HG03565 (cell line): ENCODE data around the gene IFNA7.
A peak's percentile ranks its signal among the peaks of the same experiment; 100 is the strongest.
"Not testable (repeated sequence)": the region's sequence is repeated elsewhere in the genome, so short reads cannot be mapped to it uniquely, and the experiment has no call there.

ENCODE experiments used
- ATAC-seq: cut with Tn5 transposase; IDR thresholded peaks from one replicate; pipeline ENCODE4 v1.9.1; 2021; ENCODE audit warnings: mild to moderate bottlenecking, moderate library complexity; ENCODE audit not compliant: unreplicated experiment

Gene IFNA7

GRCh38 chr9:21202105-21202504 lies at the start of gene IFNA7:
TSS of gene IFNA7 (minus strand) at chr9:21202205. CDS start at chr9:21202165, 40 bp downstream.
- not testable (repeated sequence) for ATAC-seq

- no peak for ATAC-seq
Observed at GRCh38 chr9:21251638-21252037, 49.6 kb upstream of the IFNA7 start.

GRCh38 chr9:21251190-21251589 lies 49.2 kb upstream of the IFNA7 start:
- ATAC-seq = no peak

- no peak for ATAC-seq
Observed at GRCh38 chr9:21244836-21245235, 42.8 kb upstream of the IFNA7 start.

- no peak for ATAC-seq
Observed at GRCh38 chr9:21239911-21240310, 37.9 kb upstream of the IFNA7 start, which contains the start of gene IFNA14. TSS of gene IFNA14 (minus strand) at chr9:21240005. CDS start at chr9:21239935, 70 bp downstream.

- ATAC-seq = not testable (repeated sequence)
Observed at GRCh38 chr9:21236360-21236714, 34.3 kb upstream of the IFNA7 start.

GRCh38 chr9:21235468-21236359 lies 33.7 kb upstream of the IFNA7 start:
- ATAC-seq = peak; percentile 72

GRCh38 chr9:21234153-21234687 lies 32.2 kb upstream of the IFNA7 start:
- ATAC-seq = no peak

- ATAC-seq = no peak
Observed at GRCh38 chr9:21233258-21233657, 31.3 kb upstream of the IFNA7 start.

- ATAC-seq = no peak
Observed at GRCh38 chr9:21228122-21228521, 26.1 kb upstream of the IFNA7 start, which contains the start of gene IFNA17. TSS of gene IFNA17 (minus strand) at chr9:21228222. CDS start at chr9:21228173, 49 bp downstream.

- not testable (repeated sequence) for ATAC-seq
Observed at GRCh38 chr9:21217211-21217610, 15.2 kb upstream of the IFNA7 start, which contains the start of gene IFNA16. TSS of gene IFNA16 (minus strand) at chr9:21217311. CDS start at chr9:21217305, 6 bp downstream.

- ATAC-seq = peak; percentile 75
Observed at GRCh38 chr9:21213411-21214326, 11.7 kb upstream of the IFNA7 start.

- not testable (repeated sequence) for ATAC-seq
Observed at GRCh38 chr9:21212160-21212559, 10.2 kb upstream of the IFNA7 start.

GRCh38 chr9:21210782-21211181 lies 8.8 kb upstream of the IFNA7 start:
- not testable (repeated sequence) for ATAC-seq

- no peak for ATAC-seq
Observed at GRCh38 chr9:21210311-21210710, 8.3 kb upstream of the IFNA7 start.

- not testable (repeated sequence) for ATAC-seq
Observed at GRCh38 chr9:21207043-21207442, 5.0 kb upstream of the IFNA7 start, which contains the start of gene IFNA10. TSS of gene IFNA10 (minus strand) at chr9:21207143. CDS start at chr9:21207097, 46 bp downstream.

- no peak for ATAC-seq
Observed at GRCh38 chr9:21205204-21205603, 3.2 kb upstream of the IFNA7 start.

- peak; percentile 91 for ATAC-seq
Observed at GRCh38 chr9:21194867-21195776, 6.9 kb downstream of the IFNA7 start.

GRCh38 chr9:21187487-21187886 lies 14.5 kb downstream of the IFNA7 start, which contains the start of gene IFNA4:
TSS of gene IFNA4 (minus strand) at chr9:21187587. CDS start at chr9:21187531, 56 bp downstream.
- ATAC-seq = not testable (repeated sequence)
